ENCODE data around the gene FAM200C. TPM values are rescaled to one million over a fixed set of nuclear protein-coding genes. Genes with fewer than 3 reads are reported as not detected.

The FAM200C gene
- total RNA-seq, 1 experiment from 2014 or later = 1.5 TPM

- H3K27ac ChIP-seq (ENCODE audit: low read length) = no peak overlapping the region
- no peak overlapping the region for H3K4me3 ChIP-seq (ENCODE audit: low read length)
- ChIA-PET POLR2A (ENCODE audit: unreplicated experiment) (no interaction called here), CTCF (no interaction called here)
- intact Hi-C loops (cut with micrococcal nuclease) = no loop called here
- H3K9me2 ChIP-seq (replicated peaks; ENCODE audit: low read length) = no peaks in the 10 kb centered on the region
- H3K27me3 ChIP-seq (ENCODE audit: low read length) = peaks cover 32% of the 10 kb centered on the region; the same call in 1 of the 2 replicates
- ATAC-seq (no peak), DNase-seq (no peak)
- H3K79me2 ChIP-seq (ENCODE audit: low read length) = no peaks in the 10 kb centered on the region
- H3K4me2 ChIP-seq (ENCODE audit: low read length) = no peak overlapping the region
- H3K9ac ChIP-seq (ENCODE audit: low read length) = no peak overlapping the region
- H3K9me3 ChIP-seq (ENCODE audit: low read length) = peaks cover 3% of the 10 kb centered on the region; the same call in 1 of the 2 replicates
- TF ChIP-seq, protein P1, sequence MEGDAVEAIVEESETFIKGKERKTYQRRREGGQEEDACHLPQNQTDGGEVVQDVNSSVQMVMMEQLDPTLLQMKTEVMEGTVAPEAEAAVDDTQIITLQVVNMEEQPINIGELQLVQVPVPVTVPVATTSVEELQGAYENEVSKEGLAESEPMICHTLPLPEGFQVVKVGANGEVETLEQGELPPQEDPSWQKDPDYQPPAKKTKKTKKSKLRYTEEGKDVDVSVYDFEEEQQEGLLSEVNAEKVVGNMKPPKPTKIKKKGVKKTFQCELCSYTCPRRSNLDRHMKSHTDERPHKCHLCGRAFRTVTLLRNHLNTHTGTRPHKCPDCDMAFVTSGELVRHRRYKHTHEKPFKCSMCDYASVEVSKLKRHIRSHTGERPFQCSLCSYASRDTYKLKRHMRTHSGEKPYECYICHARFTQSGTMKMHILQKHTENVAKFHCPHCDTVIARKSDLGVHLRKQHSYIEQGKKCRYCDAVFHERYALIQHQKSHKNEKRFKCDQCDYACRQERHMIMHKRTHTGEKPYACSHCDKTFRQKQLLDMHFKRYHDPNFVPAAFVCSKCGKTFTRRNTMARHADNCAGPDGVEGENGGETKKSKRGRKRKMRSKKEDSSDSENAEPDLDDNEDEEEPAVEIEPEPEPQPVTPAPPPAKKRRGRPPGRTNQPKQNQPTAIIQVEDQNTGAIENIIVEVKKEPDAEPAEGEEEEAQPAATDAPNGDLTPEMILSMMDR (conservative IDR thresholded peaks at IDR 0.05; ENCODE audit: low read depth, low read length) = no peak
- no peak for TF ChIP-seq EZH2phosphoT487 (IDR thresholded peaks at IDR 0.05; ENCODE audit: borderline replicate concordance, low read length)
- no peak for TF ChIP-seq EZH2 (IDR thresholded peaks at IDR 0.05; ENCODE audit: low read length, unreplicated experiment)
- BruUV-seq (replicated peaks) = no TSS peak
- no peaks in the 10 kb centered on the region for H3F3A ChIP-seq (ENCODE audit: low read length, unreplicated experiment)
- no peak overlapping the region for H2AFZ ChIP-seq (ENCODE audit: low read length)
- H4K20me1 ChIP-seq (ENCODE audit: low read length) = no peaks in the 10 kb centered on the region
- H3K4me1 ChIP-seq (ENCODE audit: insufficient read depth, low read length) = no peaks in the 10 kb centered on the region; the same call in 1 of the 2 replicates
- H3K36me3 ChIP-seq (ENCODE audit: low read depth, low read length) = no peaks in the 10 kb centered on the region
Observed at GRCh38 chr5:160371294-160371693, 28.6 kb downstream of the FAM200C start.

- peak overlapping the region; percentile 78 for H2AFZ ChIP-seq (ENCODE audit: low read length)
Observed at GRCh38 chr5:160370713-160371034, 29.2 kb downstream of the FAM200C start.

More at GRCh38 chr5:160370713-160371034, 29.2 kb downstream of the FAM200C start:
- Histone ChIP-seq H3K36me3 (ENCODE audit: low read depth, low read length) (no peaks in the 10 kb centered on the region), H3K4me2 (ENCODE audit: low read length) (peak overlapping the region; percentile 83), H3K9ac (ENCODE audit: low read length) (no peak overlapping the region), H3K4me3 (ENCODE audit: low read length) (peak overlapping the region; percentile 63), H4K20me1 (ENCODE audit: low read length) (no peaks in the 10 kb centered on the region), H3F3A (ENCODE audit: low read length, unreplicated experiment) (no peaks in the 10 kb centered on the region), H3K9me3 (ENCODE audit: low read length) (peaks cover 3% of the 10 kb centered on the region; the same call in 1 of the 2 replicates), H3K27me3 (ENCODE audit: low read length) (peaks cover 32% of the 10 kb centered on the region; the same call in 1 of the 2 replicates), H3K27ac (ENCODE audit: low read length) (no peak overlapping the region), H3K4me1 (ENCODE audit: insufficient read depth, low read length) (no peaks in the 10 kb centered on the region; the same call in 1 of the 2 replicates), H3K9me2 (replicated peaks; ENCODE audit: low read length) (no peaks in the 10 kb centered on the region), H3K79me2 (ENCODE audit: low read length) (no peaks in the 10 kb centered on the region)
- ChIA-PET CTCF (interaction anchor here (1.2 kb wide), 1 partner anchor 20 kb away, joined by 8 read pairs; no protein-coding TSS in a partner anchor), POLR2A (ENCODE audit: unreplicated experiment) (no interaction called here)
- DNase-seq (no peak), ATAC-seq (no peak)
- intact Hi-C loops (cut with micrococcal nuclease) = no loop called here
- TF ChIP-seq EZH2phosphoT487 (IDR thresholded peaks at IDR 0.05; ENCODE audit: borderline replicate concordance, low read length) (no peak), EZH2 (IDR thresholded peaks at IDR 0.05; ENCODE audit: low read length, unreplicated experiment) (no peak)
- TF ChIP-seq, protein P1 (conservative IDR thresholded peaks at IDR 0.05; ENCODE audit: low read depth, low read length) = no peak
- BruUV-seq (replicated peaks) = no TSS peak
